HG03342 (cell line): ENCODE data around the gene NINL.
"Not testable (repeated sequence)": the region's sequence is repeated elsewhere in the genome, so short reads cannot be mapped to it uniquely, and the experiment has no call there.

ENCODE experiments used
- ATAC-seq: cut with Tn5 transposase; IDR thresholded peaks from one replicate; pipeline ENCODE4 v1.9.1; 2021; ENCODE audit warnings: mild to moderate bottlenecking, moderate library complexity; ENCODE audit not compliant: unreplicated experiment

The NINL gene

GRCh38 chr20:25600632-25601031, 15.3 kb upstream of the NINL start:
- ATAC-seq: no peak

- ATAC-seq: no peak
These were observed 7.0 kb upstream of the NINL start for GRCh38 chr20:25592135-25592852.

- ATAC-seq: not testable (repeated sequence)
These were observed 5.4 kb upstream of the NINL start for GRCh38 chr20:25590778-25591177.

GRCh38 chr20:25588491-25588890, 3.2 kb upstream of the NINL start:
- no peak for ATAC-seq

- no peak for ATAC-seq
These were observed 2.2 kb upstream of the NINL start for GRCh38 chr20:25587536-25587935.

GRCh38 chr20:25586877-25587276, 1.5 kb upstream of the NINL start:
- no peak for ATAC-seq

GRCh38 chr20:25583607-25584006, 1.7 kb downstream of the NINL start:
- ATAC-seq: not testable (repeated sequence)

- ATAC-seq: no peak
These were observed 4.6 kb downstream of the NINL start for GRCh38 chr20:25580711-25581110.

GRCh38 chr20:25579081-25579770, 6.1 kb downstream of the NINL start:
- ATAC-seq: no peak

GRCh38 chr20:25576783-25577530, 8.4 kb downstream of the NINL start:
- ATAC-seq: no peak

- no peak for ATAC-seq
These were observed 10.9 kb downstream of the NINL start for GRCh38 chr20:25574411-25574810.

- no peak for ATAC-seq
These were observed 11.8 kb downstream of the NINL start for GRCh38 chr20:25573288-25574251.

- ATAC-seq: no peak
These were observed 13.5 kb downstream of the NINL start for GRCh38 chr20:25571817-25572216.

- no peak for ATAC-seq
These were observed 14.1 kb downstream of the NINL start for GRCh38 chr20:25571240-25571639.

- no peak for ATAC-seq
These were observed 15.2 kb downstream of the NINL start for GRCh38 chr20:25570148-25570530.

GRCh38 chr20:25567286-25567685, 18.0 kb downstream of the NINL start:
- ATAC-seq: no peak

- no peak for ATAC-seq
These were observed 18.5 kb downstream of the NINL start for GRCh38 chr20:25566821-25567220.

- ATAC-seq: no peak
These were observed 19.7 kb downstream of the NINL start for GRCh38 chr20:25565578-25566157.

GRCh38 chr20:25563876-25564275, 21.5 kb downstream of the NINL start:
- no peak for ATAC-seq

- ATAC-seq: no peak
These were observed 22.0 kb downstream of the NINL start for GRCh38 chr20:25563362-25563761.
